ENCODE measurements around the gene MBOAT7. TPM values are rescaled to one million over a fixed set of nuclear protein-coding genes. Genes with fewer than 3 reads are reported as not detected.
"Not testable (repeated sequence)": the region's sequence is repeated elsewhere in the genome, so short reads cannot be mapped to it uniquely, and the experiment has no call there.

The MBOAT7 gene
- total RNA-seq, 2 experiments from 2014 or later: 90.8 to 93.4 TPM

DNA sequence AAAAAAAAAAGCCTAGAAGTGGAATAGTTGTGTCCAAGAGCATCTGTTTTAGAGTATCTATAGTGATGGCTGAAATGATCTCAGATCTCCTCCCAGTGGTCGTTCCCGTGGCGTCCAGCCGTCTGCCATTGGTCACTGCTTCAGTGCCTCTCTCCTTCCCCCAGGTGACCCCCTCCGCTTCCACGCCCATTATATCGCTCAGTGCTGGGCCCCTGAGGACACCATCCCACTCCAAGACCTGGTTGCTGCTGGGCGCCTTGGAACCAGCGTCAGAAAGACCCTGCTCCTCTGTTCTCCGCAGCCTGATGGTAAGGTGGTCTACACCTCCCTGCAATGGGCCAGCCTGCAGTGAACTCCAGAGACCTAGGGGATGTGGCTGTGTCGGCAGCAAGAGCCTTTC lies 3.6 kb upstream of the MBOAT7 start:
- H3K27ac Mint-ChIP-seq: no peak overlapping the region
- peaks cover 19% of the 10 kb centered on the region for H3K36me3 Mint-ChIP-seq (ENCODE audit: low read depth)
- no peaks in the 10 kb centered on the region for H3K27me3 Mint-ChIP-seq
- peak overlapping the region; percentile 46 for H3K4me3 Mint-ChIP-seq
- POLR2A ChIA-PET: interaction anchor here (6.1 to 7.8 kb wide), 2 partner anchors 8 to 16 kb away, joined by 49 to 169 read pairs; partner anchors contain the start of gene RPS9
- CTCF ChIA-PET: no interaction called here
- H3K4me1 Mint-ChIP-seq: peaks cover 23% of the 10 kb centered on the region
- no peak for DNase-seq
- H3K9me3 Mint-ChIP-seq: no peaks in the 10 kb centered on the region

DNA sequence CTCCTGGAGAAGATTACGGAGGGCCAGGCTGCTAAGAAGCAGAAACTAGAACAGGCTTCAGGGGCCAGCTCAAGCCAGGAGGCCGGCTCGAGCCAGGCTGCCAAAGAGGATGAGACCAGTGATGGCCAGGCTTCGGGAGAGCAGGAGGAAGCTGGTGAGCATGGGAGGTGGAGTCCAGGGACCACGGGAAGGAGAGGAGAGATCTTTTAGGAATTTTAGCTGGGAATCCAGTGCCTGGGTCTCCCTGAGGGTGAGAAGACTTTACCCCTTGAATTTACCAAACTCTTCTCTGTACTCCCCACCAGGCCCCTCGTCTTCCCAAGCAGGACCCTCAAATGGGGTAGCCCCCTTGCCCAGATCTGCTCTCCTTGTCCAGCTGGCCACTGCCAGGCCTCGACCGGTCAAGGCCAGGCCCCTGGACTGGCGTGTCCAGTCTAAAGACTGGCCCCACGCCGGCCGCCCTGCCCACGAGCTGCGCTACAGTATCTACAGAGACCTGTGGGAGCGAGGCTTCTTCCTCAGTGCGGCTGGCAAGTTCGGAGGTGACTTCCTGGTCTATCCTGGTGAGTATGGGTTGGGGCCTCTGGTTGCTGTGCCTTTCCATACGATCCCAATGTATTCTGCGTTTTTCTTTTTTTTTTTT lies 2.6 kb upstream of the MBOAT7 start:
- Mint-ChIP-seq H3K27ac (peak overlapping the region; percentile 81), H3K36me3 (ENCODE audit: low read depth) (peaks cover 28% of the 10 kb centered on the region), H3K4me3 (peak overlapping the region; percentile 85), H3K9me3 (no peaks in the 10 kb centered on the region), H3K4me1 (peaks cover 34% of the 10 kb centered on the region), H3K27me3 (no peaks in the 10 kb centered on the region)
- POLR2A ChIA-PET: interaction anchor here (0.7 to 7.8 kb wide), 9 partner anchors 9 to 325 kb away, joined by 3 to 169 read pairs (median 10); partner anchors contain the start of genes CNOT3, LENG1, LENG8 and MYADM
- CTCF ChIA-PET: interaction anchor here (0.9 to 5.4 kb wide), 3 partner anchors 8 to 74 kb away, joined by 3 to 43 read pairs (median 4); no protein-coding TSS in a partner anchor
- no peak for DNase-seq

DNA sequence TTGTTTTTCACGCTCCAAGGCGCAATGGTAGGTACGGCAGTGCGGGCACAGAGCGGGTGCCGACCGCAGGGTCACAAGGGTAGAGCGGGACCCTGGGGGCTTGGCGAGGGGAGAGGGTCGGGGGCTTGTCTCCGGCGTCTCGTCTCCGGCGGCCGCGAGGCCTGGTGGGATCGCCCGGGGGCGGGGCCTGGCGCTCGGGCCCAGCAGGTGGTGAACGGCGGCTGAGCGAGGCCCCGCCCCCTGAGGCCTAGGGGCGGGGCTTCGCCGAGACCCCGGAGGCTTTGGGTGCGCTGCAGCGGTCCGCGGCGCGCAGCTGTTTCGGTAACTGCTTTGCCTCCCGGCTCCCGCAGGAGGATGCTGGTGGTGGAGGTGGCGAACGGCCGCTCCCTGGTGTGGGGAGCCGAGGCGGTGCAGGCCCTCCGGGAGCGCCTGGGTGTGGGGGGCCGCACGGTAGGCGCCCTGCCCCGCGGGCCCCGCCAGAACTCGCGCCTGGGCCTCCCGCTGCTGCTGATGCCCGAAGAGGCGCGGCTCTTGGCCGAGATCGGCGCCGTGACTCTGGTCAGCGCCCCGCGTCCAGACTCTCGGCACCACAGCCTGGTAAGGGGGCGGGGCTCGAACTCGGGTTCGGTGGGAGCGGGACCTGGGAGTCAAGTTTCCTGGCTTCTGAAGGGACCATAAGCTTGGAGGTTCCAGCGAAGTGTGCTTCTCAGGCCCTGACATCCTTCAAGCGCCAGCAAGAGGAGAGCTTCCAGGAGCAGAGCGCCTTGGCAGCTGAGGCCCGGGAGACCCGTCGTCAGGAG lies 1.8 kb upstream of the MBOAT7 start, which contains the start of gene TSEN34:
TSEN34 (plus strand) TSS at position 298 of the 800 bp plus-strand sequence; CDS start at position 355, 57 bp downstream.
- no peaks in the 10 kb centered on the region for H3K9me3 Mint-ChIP-seq
- POLR2A ChIA-PET: interaction anchor here (0.7 to 7.8 kb wide), 12 partner anchors 9 to 324 kb away, joined by 3 to 169 read pairs (median 6); partner anchors contain the start of genes CNOT3, LENG1, LENG8 and MYADM
- peak within 1 kb of the TSS; percentile 99 for H3K27ac Mint-ChIP-seq
- H3K4me1 Mint-ChIP-seq: peaks cover 39% of the 10 kb centered on the region
- peak; percentile 88 for DNase-seq
- H3K27me3 Mint-ChIP-seq: no peaks in the 10 kb centered on the region
- H3K36me3 Mint-ChIP-seq (ENCODE audit: low read depth): peaks cover 35% of the 10 kb centered on the region
- CTCF ChIA-PET: interaction anchor here (0.9 to 5.4 kb wide), 6 partner anchors 8 to 197 kb away, joined by 3 to 43 read pairs (median 5); partner anchors contain the start of gene CNOT3
- peak within 1 kb of the TSS; percentile 85 for H3K4me3 Mint-ChIP-seq

DNA sequence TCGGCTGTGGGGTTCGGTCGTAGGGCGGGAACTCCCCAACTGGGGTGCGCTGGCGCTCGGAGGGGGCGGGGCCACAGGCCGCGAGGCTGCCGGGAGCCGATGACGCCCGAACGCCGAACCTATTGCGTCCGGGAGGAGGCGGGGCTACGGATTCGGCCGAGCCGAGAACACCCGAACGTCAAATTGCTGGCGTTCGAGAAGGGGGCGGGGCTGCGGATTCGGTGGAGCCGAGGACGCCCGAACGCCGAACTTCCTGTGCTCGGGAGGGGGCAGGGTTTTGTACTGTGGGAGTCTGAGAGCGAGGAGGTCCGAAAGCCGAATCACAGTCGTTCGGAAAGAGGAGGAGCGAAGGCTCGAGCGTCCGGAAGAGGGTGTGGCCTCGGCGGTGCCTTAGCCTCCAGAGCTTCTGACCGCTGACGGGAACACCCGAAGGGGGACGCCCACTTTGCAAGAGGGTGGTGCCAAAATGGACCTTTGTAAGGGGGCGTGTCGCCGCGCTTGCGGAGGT lies 1.2 kb upstream of the MBOAT7 start:
- H3K36me3 Mint-ChIP-seq (ENCODE audit: low read depth): peaks cover 36% of the 10 kb centered on the region
- no peaks in the 10 kb centered on the region for H3K9me3 Mint-ChIP-seq
- peaks cover 41% of the 10 kb centered on the region for H3K4me1 Mint-ChIP-seq
- peak; percentile 100 for DNase-seq
- no peaks in the 10 kb centered on the region for H3K27me3 Mint-ChIP-seq
- POLR2A ChIA-PET: interaction anchor here (1.0 to 7.8 kb wide), 10 partner anchors 10 to 324 kb away, joined by 3 to 169 read pairs (median 8); partner anchors contain the start of genes CNOT3, LENG1, MYADM and PRPF31
- CTCF ChIA-PET: interaction anchor here (0.9 to 5.4 kb wide), 4 partner anchors 20 to 198 kb away, joined by 4 to 43 read pairs (median 6); partner anchors contain the start of gene CNOT3
- H3K27ac Mint-ChIP-seq: peak overlapping the region; percentile 99
- peak overlapping the region; percentile 85 for H3K4me3 Mint-ChIP-seq

DNA sequence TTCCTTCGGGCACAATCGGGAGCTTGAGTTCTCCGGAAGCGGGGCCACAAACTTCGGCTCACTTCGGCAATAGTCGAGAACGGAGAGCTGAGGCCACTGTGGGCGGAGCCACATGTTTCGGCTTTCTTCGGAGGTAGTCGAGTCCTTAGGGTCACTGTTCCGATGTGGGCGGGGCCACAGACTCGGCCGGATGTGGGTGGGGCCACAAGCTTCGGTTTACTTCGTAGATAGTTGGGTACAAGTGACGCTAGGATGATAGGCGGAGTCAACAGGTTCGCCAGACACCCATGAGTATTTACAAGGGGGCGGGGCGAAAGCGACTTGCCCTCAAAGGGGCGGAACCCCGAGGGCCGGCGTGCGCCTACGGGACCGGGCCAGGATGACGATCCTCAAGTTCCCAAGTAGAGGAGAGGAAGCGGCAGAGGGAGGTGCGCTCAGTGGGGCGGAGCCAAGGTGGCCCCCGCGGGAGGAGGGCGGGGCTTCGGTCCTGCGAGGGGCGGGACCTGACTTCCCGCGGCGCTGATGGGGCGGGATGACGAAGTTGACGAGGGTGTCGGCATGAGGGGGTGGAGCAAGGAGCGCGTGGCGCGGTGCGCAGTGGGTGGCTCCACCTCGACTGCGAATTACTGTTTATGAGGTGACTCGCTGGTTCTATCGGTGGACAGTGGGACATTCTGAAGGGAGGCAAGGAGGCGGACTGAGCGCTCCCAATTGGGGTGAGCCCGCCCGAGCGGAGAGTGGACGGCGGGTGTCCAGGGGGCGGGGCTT lies 539 bp upstream of the MBOAT7 start:
- CTCF ChIA-PET: interaction anchor here (0.7 to 5.4 kb wide), 17 partner anchors 10 to 1465 kb away, joined by 3 to 43 read pairs (median 5); partner anchors contain the start of genes CNOT3, LENG1, PRPF31 and RPS9
- Mint-ChIP-seq H3K27ac (peak overlapping the region; percentile 99), H3K27me3 (no peaks in the 10 kb centered on the region), H3K9me3 (no peaks in the 10 kb centered on the region), H3K4me3 (peak overlapping the region; percentile 85), H3K36me3 (ENCODE audit: low read depth) (peaks cover 35% of the 10 kb centered on the region), H3K4me1 (peaks cover 41% of the 10 kb centered on the region)
- POLR2A ChIA-PET: interaction anchor here (1.0 to 7.8 kb wide), 14 partner anchors 11 to 323 kb away, joined by 3 to 169 read pairs (median 7); partner anchors contain the start of genes CNOT3, LENG1, LENG8 and MYADM
- DNase-seq: peak; percentile 100

DNA sequence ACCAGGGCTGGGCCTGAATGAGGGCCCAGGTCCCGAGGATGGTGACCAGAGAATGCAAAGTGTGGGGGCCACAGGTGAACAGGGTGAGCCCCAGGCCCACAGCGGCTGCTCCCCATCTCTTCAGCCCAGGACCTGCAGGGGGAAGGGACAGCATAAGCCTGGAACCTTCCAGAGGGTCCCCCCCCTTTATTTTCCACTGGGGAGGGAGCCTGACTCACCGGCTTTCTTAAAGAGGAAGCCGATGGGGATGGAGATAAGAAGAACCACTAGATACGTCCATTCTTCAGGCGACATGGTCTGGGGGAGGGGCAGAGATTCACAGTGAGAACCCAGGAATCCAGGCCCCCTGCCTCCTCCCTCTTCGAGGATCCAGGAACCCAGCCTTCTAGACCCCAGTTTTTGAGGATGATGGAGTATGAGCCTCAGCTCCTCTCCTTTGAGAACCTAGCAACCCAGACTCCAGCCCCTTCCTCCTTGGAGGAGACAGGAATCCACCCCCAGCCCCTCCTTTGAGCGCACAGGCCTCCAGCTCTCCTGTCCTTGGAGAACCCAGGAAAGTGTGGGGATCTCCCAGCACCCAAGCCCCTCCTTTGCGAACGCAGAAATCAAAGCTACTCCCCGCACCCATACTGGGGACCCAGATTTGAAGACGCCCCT lies 1.0 kb downstream of the MBOAT7 start:
- peaks cover 38% of the 10 kb centered on the region for H3K36me3 Mint-ChIP-seq (ENCODE audit: low read depth)
- ChIA-PET POLR2A (interaction anchor here (0.7 to 7.8 kb wide), 10 partner anchors 12 to 203 kb away, joined by 3 to 169 read pairs (median 6); partner anchors contain the start of genes CNOT3 and RPS9), CTCF (interaction anchor here (1.2 to 5.4 kb wide), 8 partner anchors 12 to 194 kb away, joined by 3 to 43 read pairs (median 10); partner anchors contain the start of genes CNOT3, LENG1 and RPS9)
- no peaks in the 10 kb centered on the region for H3K9me3 Mint-ChIP-seq
- peaks cover 42% of the 10 kb centered on the region for H3K4me1 Mint-ChIP-seq
- peak overlapping the region; percentile 85 for H3K4me3 Mint-ChIP-seq
- peak; percentile 76 for DNase-seq
- H3K27ac Mint-ChIP-seq: peak overlapping the region; percentile 87
- no peaks in the 10 kb centered on the region for H3K27me3 Mint-ChIP-seq

DNA sequence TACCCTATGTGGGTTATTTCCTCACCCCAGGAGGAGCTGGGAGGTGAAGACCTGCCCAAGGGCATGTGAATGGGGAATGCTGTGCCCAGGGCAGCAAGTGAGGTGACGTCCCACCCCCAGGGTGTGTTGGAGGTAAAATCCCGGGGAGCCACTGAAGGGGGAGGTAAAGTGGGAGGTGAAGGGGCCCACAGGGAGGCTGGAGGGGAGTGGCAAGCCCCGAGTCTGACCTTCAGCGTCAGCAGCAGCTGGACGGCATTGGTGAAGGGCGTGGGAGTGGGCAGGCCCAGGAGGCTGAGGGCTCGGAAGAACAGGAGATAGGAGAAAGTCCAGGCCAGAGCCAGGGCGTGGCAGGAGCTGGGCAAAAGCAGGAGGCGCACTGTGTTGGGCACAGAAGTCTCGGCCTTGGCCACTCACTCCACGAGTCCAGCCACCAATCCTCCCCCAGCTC lies 2.4 kb downstream of the MBOAT7 start:
- peaks cover 36% of the 10 kb centered on the region for H3K36me3 Mint-ChIP-seq (ENCODE audit: low read depth)
- no peak for DNase-seq
- H3K4me3 Mint-ChIP-seq: peak overlapping the region; percentile 85

DNA sequence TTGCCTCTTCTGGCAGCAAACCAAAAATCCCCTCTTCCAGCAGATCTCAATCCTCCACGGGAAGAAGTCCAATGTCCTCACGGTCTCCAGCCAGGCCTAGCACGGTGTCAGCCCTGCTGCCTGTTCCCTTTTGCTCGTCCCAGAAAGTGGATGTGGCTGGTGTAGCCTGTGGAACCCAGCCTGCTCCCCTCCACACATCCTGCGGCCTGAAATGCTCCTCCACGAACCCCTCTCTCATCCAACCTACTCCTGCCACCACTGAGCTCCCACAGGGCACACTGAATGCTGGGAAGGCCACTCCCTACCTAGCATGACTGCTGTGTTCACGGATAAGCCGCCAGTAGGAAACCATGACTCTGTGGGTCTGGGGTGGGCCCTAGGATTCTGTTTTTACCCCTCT lies 3.0 kb downstream of the MBOAT7 start:
- Mint-ChIP-seq H3K27ac (no peak overlapping the region), H3K4me3 (no peak overlapping the region), H3K27me3 (no peaks in the 10 kb centered on the region), H3K9me3 (no peaks in the 10 kb centered on the region), H3K36me3 (ENCODE audit: low read depth) (peaks cover 34% of the 10 kb centered on the region), H3K4me1 (peaks cover 24% of the 10 kb centered on the region)
- no peak for DNase-seq
- ChIA-PET POLR2A (interaction anchor here (1.1 to 7.8 kb wide), 4 partner anchors 13 to 72 kb away, joined by 3 to 169 read pairs (median 3); partner anchors contain the start of genes RPS9 and TMC4), CTCF (no interaction called here)

More for the DNA sequence above, 2.4 kb downstream of the MBOAT7 start:
- H3K9me3 Mint-ChIP-seq: no peaks in the 10 kb centered on the region
- no peaks in the 10 kb centered on the region for H3K27me3 Mint-ChIP-seq
- ChIA-PET POLR2A (interaction anchor here (1.1 to 7.8 kb wide), 5 partner anchors 14 to 72 kb away, joined by 3 to 169 read pairs (median 4); partner anchors contain the start of genes CNOT3 and RPS9), CTCF (interaction anchor here (2.9 to 5.4 kb wide), 3 partner anchors 13 to 79 kb away, joined by 16 to 43 read pairs (median 33); partner anchors contain the start of gene RPS9)
- peak overlapping the region; percentile 44 for H3K27ac Mint-ChIP-seq
- peaks cover 29% of the 10 kb centered on the region for H3K4me1 Mint-ChIP-seq

DNA sequence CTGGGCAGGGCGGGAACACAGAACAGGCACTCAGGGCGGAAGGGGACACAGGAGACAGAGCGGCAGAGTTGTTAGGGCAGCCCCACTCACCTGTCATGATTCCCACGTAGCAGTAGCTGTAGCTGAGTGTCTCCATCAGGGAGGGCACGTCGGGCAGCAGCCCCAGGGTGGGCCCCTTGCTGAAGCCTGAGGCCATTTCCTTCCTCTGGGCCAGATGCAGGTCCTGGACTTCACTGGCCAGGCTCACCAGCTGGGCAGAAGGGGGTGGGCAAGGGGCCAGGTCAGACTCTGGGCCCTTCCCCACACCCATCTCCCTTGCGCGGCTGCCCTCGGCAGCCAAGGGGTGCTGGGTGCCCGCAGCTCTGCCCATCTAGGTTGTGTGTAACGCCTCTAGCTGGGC lies 5.9 kb downstream of the MBOAT7 start:
- ChIA-PET POLR2A (no interaction called here), CTCF (interaction anchor here (1.6 kb wide), 1 partner anchor 15 kb away, joined by 5 read pairs; no protein-coding TSS in a partner anchor)
- H3K36me3 Mint-ChIP-seq (ENCODE audit: low read depth): peaks cover 40% of the 10 kb centered on the region
- no peak overlapping the region for H3K27ac Mint-ChIP-seq
- DNase-seq: no peak
- H3K9me3 Mint-ChIP-seq: no peaks in the 10 kb centered on the region
- peaks cover 24% of the 10 kb centered on the region for H3K4me1 Mint-ChIP-seq
- H3K27me3 Mint-ChIP-seq: no peaks in the 10 kb centered on the region
- H3K4me3 Mint-ChIP-seq: no peak overlapping the region

DNA sequence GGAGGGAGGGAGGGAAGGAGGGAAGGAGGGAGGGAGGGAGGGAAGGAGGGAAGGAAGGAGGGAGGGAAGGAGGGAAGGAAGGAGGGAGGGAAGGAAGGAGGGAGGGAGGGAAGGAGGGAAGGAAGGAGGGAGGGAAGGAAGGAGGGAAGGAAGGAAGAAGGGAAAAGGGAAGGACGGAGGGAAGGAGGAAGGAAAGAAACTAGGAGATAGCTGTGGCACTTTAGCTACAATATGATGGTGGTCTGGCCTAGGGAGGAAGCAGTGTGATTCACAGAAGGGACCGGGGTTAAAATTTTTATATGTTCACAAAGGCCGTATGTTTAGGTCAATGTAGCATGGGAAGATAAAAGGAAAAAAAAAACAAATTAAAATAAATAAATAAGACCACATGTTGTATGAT lies 7.5 kb downstream of the MBOAT7 start:
- H3K4me3 Mint-ChIP-seq, H3K27me3 Mint-ChIP-seq, H3K4me1 Mint-ChIP-seq, H3K27ac Mint-ChIP-seq, H3K9me3 Mint-ChIP-seq, DNase-seq, POLR2A ChIA-PET: not testable (repeated sequence)
- CTCF ChIA-PET: interaction anchor here (1.6 kb wide), 1 partner anchor 14 kb away, joined by 5 read pairs; no protein-coding TSS in a partner anchor
- H3K36me3 Mint-ChIP-seq (ENCODE audit: low read depth): peaks cover 35% of the 10 kb centered on the region

DNA sequence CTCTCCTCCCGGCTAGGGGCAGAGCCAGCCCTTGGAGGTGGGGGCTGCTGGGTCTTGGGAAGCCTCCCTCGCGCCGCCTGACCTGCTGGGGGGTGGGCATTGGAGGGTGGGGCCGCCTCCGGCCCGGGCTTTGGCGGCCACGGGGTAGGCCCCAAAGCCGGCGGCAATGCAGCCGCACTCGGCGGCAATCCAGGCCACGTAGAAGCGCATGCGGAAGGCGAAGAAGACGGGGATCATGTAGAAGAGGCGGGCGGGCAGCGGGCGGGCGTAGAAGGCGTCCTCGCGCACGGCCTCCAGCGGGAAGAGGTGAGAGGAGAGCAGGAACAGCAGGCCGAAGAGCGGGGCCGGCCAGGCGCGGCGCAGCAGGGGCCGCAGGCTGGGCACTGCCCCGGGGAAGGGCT lies 8.7 kb downstream of the MBOAT7 start:
- Mint-ChIP-seq H3K4me1 (peaks cover 2% of the 10 kb centered on the region), H3K4me3 (no peak overlapping the region), H3K27ac (no peak overlapping the region), H3K27me3 (no peaks in the 10 kb centered on the region), H3K9me3 (no peaks in the 10 kb centered on the region), H3K36me3 (ENCODE audit: low read depth) (peaks cover 26% of the 10 kb centered on the region)
- ChIA-PET CTCF (no interaction called here), POLR2A (interaction anchor here (1.0 kb wide), 1 partner anchor 20 kb away, joined by 3 read pairs; no protein-coding TSS in a partner anchor)
- no peak for DNase-seq

Data from activated CD4-positive, alpha-beta memory T cell treated with anti-CD3 and anti-CD28 coated beads, Interleukin-2, amount 10 ng/mL, durations not matched to agents 7 days and 5 days (primary cell).